Mesendoderm (in vitro differentiated cells): ENCODE data around the gene FOXS1.

Experiments
- DNase-seq: peaks from one replicate; pipeline ENCODE4 v3.0.0; 2013
- H2AK5ac ChIP-seq: 2 replicates; pipeline ENCODE4 v1.6.1; 2013; ENCODE audit warnings: low read length, inconsistent platforms
- H2BK120ac ChIP-seq: 2 replicates; pipeline ENCODE4 v1.6.1; 2013; ENCODE audit warnings: low read depth, mild to moderate bottlenecking, low read length, moderate library complexity, mixed read lengths
- H2BK15ac ChIP-seq: replicated peaks from 2 replicates; pipeline ENCODE4 v1.6.1; 2013; ENCODE audit warnings: low read depth, mild to moderate bottlenecking, moderate library complexity
- H2BK5ac ChIP-seq: 2 replicates; pipeline ENCODE4 v1.6.1; 2013; ENCODE audit warnings: low read length, inconsistent platforms
- H3K18ac ChIP-seq: 2 replicates; pipeline ENCODE4 v1.6.1; 2013; ENCODE audit warnings: mild to moderate bottlenecking, low read length, mixed read lengths
- H3K23ac ChIP-seq: one replicate; pipeline ENCODE4 v1.6.1; 2013; ENCODE audit warnings: low read length
- H3K27ac ChIP-seq: 2 replicates; pipeline ENCODE4 v1.5.1; 2013; ENCODE audit warnings: low read depth, mild to moderate bottlenecking, inconsistent platforms, low read length, moderate library complexity
- H3K27me3 ChIP-seq: 2 replicates; pipeline ENCODE4 v1.6.1; 2013; ENCODE audit warnings: low read length, control low read depth, mild to moderate bottlenecking, inconsistent platforms; ENCODE audit not compliant: insufficient read depth, poor library complexity
- H3K36me3 ChIP-seq: 2 replicates; pipeline ENCODE4 v1.6.1; 2013; ENCODE audit warnings: low read length, inconsistent platforms; ENCODE audit not compliant: control insufficient read depth, insufficient read depth
- H3K4ac ChIP-seq: one replicate; pipeline ENCODE4 v1.6.1; 2013; ENCODE audit warnings: low read depth, mild to moderate bottlenecking, low read length, moderate library complexity
- H3K4me1 ChIP-seq: 2 replicates; pipeline ENCODE4 v1.6.1; 2013; ENCODE audit warnings: low read depth, low read length, inconsistent platforms; ENCODE audit not compliant: control insufficient read depth
- H3K4me2 ChIP-seq: 2 replicates; pipeline ENCODE4 v1.6.1; 2013; ENCODE audit warnings: low read length
- H3K4me3 ChIP-seq: 2 replicates; pipeline ENCODE4 v1.5.1; 2013; ENCODE audit warnings: mild to moderate bottlenecking, low read length
- H3K56ac ChIP-seq: one replicate; pipeline ENCODE4 v1.6.1; 2013; ENCODE audit warnings: low read length
- H3K79me1 ChIP-seq: 2 replicates; pipeline ENCODE4 v1.6.1; 2013; ENCODE audit warnings: low read length, inconsistent platforms
- H3K79me2 ChIP-seq: 2 replicates; pipeline ENCODE4 v1.6.1; 2013; ENCODE audit warnings: mild to moderate bottlenecking, low read length; ENCODE audit not compliant: control insufficient read depth, insufficient read depth
- H3K9ac ChIP-seq: 2 replicates; pipeline ENCODE4 v1.6.1; 2013; ENCODE audit warnings: low read length, inconsistent platforms
- H4K5ac ChIP-seq: one replicate; pipeline ENCODE4 v1.6.1; 2013; ENCODE audit warnings: low read length
- H4K8ac ChIP-seq: one replicate; pipeline ENCODE4 v1.6.1; 2013; ENCODE audit warnings: low read depth, mild to moderate bottlenecking, control low read depth, low read length, moderate library complexity
- WGBS: extraction: QIAGEN DNeasy Blood & Tissue Kit; methylation state at CpG from one replicate; pipeline ENCODE4 v1.1.7; 2013; ENCODE audit warnings: low lambda C conversion rate, missing lambda C conversion rate; ENCODE audit not compliant: insufficient coverage; ENCODE audit errors: extremely low coverage; 5-methylcytosine and 5-hydroxymethylcytosine counted together

The FOXS1 gene

DNA sequence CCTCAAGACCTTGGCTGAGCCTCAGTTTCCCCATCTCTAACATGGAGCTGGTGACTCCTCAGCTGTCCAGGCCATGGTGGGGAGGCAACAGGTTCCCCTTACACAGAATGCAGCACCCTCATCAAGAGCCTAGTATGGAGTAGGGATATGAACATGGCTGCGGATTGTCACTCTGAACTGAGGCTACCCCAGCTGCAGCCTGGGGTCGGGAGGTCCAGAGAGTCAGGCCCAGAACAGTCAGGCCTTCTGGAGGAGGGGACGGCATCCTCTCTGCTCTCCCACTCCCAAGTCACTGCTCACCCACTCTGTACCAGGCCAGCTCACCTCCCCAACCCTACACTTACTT, 1.4 kb upstream of the FOXS1 start:
- no peak overlapping the region for H2BK5ac ChIP-seq
- H2AK5ac ChIP-seq = no peak overlapping the region
- peaks cover 6% of the 10 kb centered on the region for H3K4me1 ChIP-seq
- no peak overlapping the region for H2BK15ac ChIP-seq
- H3K23ac ChIP-seq = no peak overlapping the region
- no peak overlapping the region for H2BK120ac ChIP-seq
- no peak overlapping the region for H3K4me2 ChIP-seq
- no peaks in the 10 kb centered on the region for H3K79me2 ChIP-seq
- H3K27ac ChIP-seq = no peak overlapping the region
- H3K56ac ChIP-seq = no peak overlapping the region
- no peak overlapping the region for H3K18ac ChIP-seq
- H3K4me3 ChIP-seq = no peak overlapping the region
- no peak overlapping the region for H4K8ac ChIP-seq
- H3K4ac ChIP-seq = no peak overlapping the region
- no CpG with 5 or more reads among the region's 3 CpGs for whole genome bisulfite sequencing
- no peaks in the 10 kb centered on the region for H3K79me1 ChIP-seq
- peaks cover 4% of the 10 kb centered on the region for H3K27me3 ChIP-seq
- no peak overlapping the region for H4K5ac ChIP-seq
- no peak for DNase-seq
- H3K9ac ChIP-seq = no peak overlapping the region
- H3K36me3 ChIP-seq = no peaks in the 10 kb centered on the region

GRCh38 chr20:31844737-31845299, 586 bp downstream of the FOXS1 start:
- Histone ChIP-seq H3K9ac (no peak overlapping the region), H3K79me1 (no peaks in the 10 kb centered on the region), H3K27ac (no peak overlapping the region), H2BK15ac (no peak overlapping the region), H3K36me3 (no peaks in the 10 kb centered on the region), H3K4me2 (no peak overlapping the region), H2AK5ac (no peak overlapping the region), H3K27me3 (no peaks in the 10 kb centered on the region), H3K18ac (no peak overlapping the region), H3K4me1 (peaks cover 6% of the 10 kb centered on the region), H3K4me3 (no peak overlapping the region), H2BK120ac (no peak overlapping the region), H3K23ac (no peak overlapping the region), H2BK5ac (no peak overlapping the region), H3K4ac (no peak overlapping the region), H4K5ac (no peak overlapping the region), H4K8ac (no peak overlapping the region), H3K79me2 (no peaks in the 10 kb centered on the region), H3K56ac (no peak overlapping the region)
- DNase-seq = no peak
- whole genome bisulfite sequencing = no CpG with 5 or more reads among the region's 28 CpGs

GRCh38 chr20:31843881-31844280, 1.5 kb downstream of the FOXS1 start:
- Histone ChIP-seq H2BK120ac (no peak overlapping the region), H4K5ac (no peak overlapping the region), H3K4ac (no peak overlapping the region), H3K23ac (no peak overlapping the region), H3K79me2 (no peaks in the 10 kb centered on the region), H3K4me2 (no peak overlapping the region), H3K4me1 (peaks cover 6% of the 10 kb centered on the region), H3K18ac (no peak overlapping the region), H3K79me1 (no peaks in the 10 kb centered on the region), H3K36me3 (no peaks in the 10 kb centered on the region), H3K4me3 (no peak overlapping the region), H2BK5ac (no peak overlapping the region), H2AK5ac (no peak overlapping the region), H3K9ac (no peak overlapping the region), H2BK15ac (no peak overlapping the region), H3K27ac (no peak overlapping the region), H3K56ac (peak overlapping the region; percentile 6), H3K27me3 (no peaks in the 10 kb centered on the region), H4K8ac (no peak overlapping the region)
- no CpG with 5 or more reads among the region's 5 CpGs for WGBS
- DNase-seq = no peak

DNA sequence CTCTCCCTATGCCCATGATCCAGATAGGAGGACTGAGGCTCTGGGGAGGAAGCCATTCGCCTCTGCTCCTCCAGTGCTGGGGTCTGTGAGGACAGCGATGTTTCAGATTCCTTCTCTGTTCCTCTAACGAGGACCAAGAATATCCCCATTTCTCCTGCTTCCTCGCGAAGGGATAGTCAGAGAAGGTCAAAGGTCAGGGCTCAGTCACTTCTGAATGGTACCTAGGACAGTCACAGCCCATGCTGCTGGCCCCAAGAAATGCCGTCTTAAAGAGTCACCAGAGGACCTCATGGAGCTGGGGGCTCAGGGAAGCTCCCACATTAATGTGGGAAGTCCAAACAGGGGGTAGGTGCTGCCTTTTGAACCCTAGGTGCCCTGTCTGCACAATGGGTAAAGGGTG, 2.1 kb downstream of the FOXS1 start:
- no peak overlapping the region for H3K27ac ChIP-seq
- H3K23ac ChIP-seq = no peak overlapping the region
- H3K79me2 ChIP-seq = no peaks in the 10 kb centered on the region

GRCh38 chr20:31842471-31843157, 2.8 kb downstream of the FOXS1 start:
- no peak overlapping the region for H2BK15ac ChIP-seq
- no peak for DNase-seq
- H4K8ac ChIP-seq = no peak overlapping the region
- H3K9ac ChIP-seq = no peak overlapping the region
- no peak overlapping the region for H3K23ac ChIP-seq
- no CpG with 5 or more reads among the region's 12 CpGs for WGBS
- no peaks in the 10 kb centered on the region for H3K79me2 ChIP-seq
- no peaks in the 10 kb centered on the region for H3K79me1 ChIP-seq
- H2AK5ac ChIP-seq = no peak overlapping the region
- H3K18ac ChIP-seq = no peak overlapping the region
- H3K56ac ChIP-seq = peak overlapping the region; percentile 35
- peaks cover 10% of the 10 kb centered on the region for H3K4me1 ChIP-seq
- H3K4me3 ChIP-seq = no peak overlapping the region
- no peaks in the 10 kb centered on the region for H3K36me3 ChIP-seq
- H4K5ac ChIP-seq = no peak overlapping the region
- H2BK5ac ChIP-seq = no peak overlapping the region
- H3K4me2 ChIP-seq = no peak overlapping the region
- H3K27ac ChIP-seq = no peak overlapping the region
- no peaks in the 10 kb centered on the region for H3K27me3 ChIP-seq
- H3K4ac ChIP-seq = no peak overlapping the region
- H2BK120ac ChIP-seq = no peak overlapping the region

More for the DNA sequence above, 2.1 kb downstream of the FOXS1 start:
- no peak for DNase-seq
- no peak overlapping the region for H2AK5ac ChIP-seq
- no peaks in the 10 kb centered on the region for H3K27me3 ChIP-seq
- H3K56ac ChIP-seq = no peak overlapping the region
- no peak overlapping the region for H3K9ac ChIP-seq
- WGBS = no CpG with 5 or more reads among the region's 6 CpGs
- H3K36me3 ChIP-seq = no peaks in the 10 kb centered on the region
- H4K5ac ChIP-seq = no peak overlapping the region
- no peak overlapping the region for H4K8ac ChIP-seq
- H3K4ac ChIP-seq = no peak overlapping the region
- H2BK5ac ChIP-seq = no peak overlapping the region
- no peak overlapping the region for H3K4me3 ChIP-seq
- H3K4me1 ChIP-seq = peaks cover 6% of the 10 kb centered on the region
- H3K18ac ChIP-seq = no peak overlapping the region
- H2BK120ac ChIP-seq = no peak overlapping the region
- H3K4me2 ChIP-seq = no peak overlapping the region
- H3K79me1 ChIP-seq = no peaks in the 10 kb centered on the region
- H2BK15ac ChIP-seq = no peak overlapping the region

DNA sequence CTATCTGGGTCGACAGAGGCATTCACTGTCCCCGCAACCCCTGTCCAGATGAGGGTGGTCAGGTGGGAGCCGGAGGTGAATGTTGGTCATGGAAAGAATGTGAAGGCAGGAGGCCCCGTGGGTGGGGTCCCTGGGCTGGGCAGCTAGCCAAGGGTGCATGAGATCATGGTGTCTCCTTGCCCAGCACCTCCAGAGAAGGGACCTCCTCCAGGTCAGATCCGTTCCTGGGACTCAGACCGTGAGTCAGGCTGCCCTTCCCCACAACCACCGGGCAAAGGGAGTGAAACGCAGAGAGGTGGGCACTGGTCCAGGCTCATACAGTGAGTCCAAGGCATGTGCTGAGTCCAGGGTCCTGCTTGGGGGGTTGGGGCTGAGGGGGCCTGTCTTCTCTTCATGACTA, 3.5 kb downstream of the FOXS1 start:
- peaks cover 14% of the 10 kb centered on the region for H3K4me1 ChIP-seq
- WGBS = no CpG with 5 or more reads among the region's 8 CpGs
- H3K36me3 ChIP-seq = no peaks in the 10 kb centered on the region
- H3K27me3 ChIP-seq = no peaks in the 10 kb centered on the region
- H3K4ac ChIP-seq = no peak overlapping the region
- H2BK15ac ChIP-seq = no peak overlapping the region
- H4K5ac ChIP-seq = no peak overlapping the region
- H4K8ac ChIP-seq = no peak overlapping the region
- H3K79me2 ChIP-seq = no peaks in the 10 kb centered on the region
- no peak overlapping the region for H3K9ac ChIP-seq
- no peak overlapping the region for H3K23ac ChIP-seq
- no peak overlapping the region for H3K56ac ChIP-seq
- H2BK120ac ChIP-seq = no peak overlapping the region
- no peak overlapping the region for H3K4me3 ChIP-seq
- DNase-seq = no peak
- peak overlapping the region; percentile 55 for H2AK5ac ChIP-seq
- H3K79me1 ChIP-seq = no peaks in the 10 kb centered on the region
- no peak overlapping the region for H3K18ac ChIP-seq
- H3K27ac ChIP-seq = no peak overlapping the region
- H3K4me2 ChIP-seq = no peak overlapping the region
- H2BK5ac ChIP-seq = no peak overlapping the region
